HG03342 (cell line): ENCODE results near the gene MTHFD2.

Experiments used
- ATAC-seq: cut with Tn5 transposase; IDR thresholded peaks from one replicate; pipeline ENCODE4 v1.9.1; 2021; ENCODE audit warnings: mild to moderate bottlenecking, moderate library complexity; ENCODE audit not compliant: unreplicated experiment

MTHFD2 gene

GRCh38 chr2:74260495-74260894 is 62.1 kb downstream of the MTHFD2 start:
- ATAC-seq: no peak

DNA sequence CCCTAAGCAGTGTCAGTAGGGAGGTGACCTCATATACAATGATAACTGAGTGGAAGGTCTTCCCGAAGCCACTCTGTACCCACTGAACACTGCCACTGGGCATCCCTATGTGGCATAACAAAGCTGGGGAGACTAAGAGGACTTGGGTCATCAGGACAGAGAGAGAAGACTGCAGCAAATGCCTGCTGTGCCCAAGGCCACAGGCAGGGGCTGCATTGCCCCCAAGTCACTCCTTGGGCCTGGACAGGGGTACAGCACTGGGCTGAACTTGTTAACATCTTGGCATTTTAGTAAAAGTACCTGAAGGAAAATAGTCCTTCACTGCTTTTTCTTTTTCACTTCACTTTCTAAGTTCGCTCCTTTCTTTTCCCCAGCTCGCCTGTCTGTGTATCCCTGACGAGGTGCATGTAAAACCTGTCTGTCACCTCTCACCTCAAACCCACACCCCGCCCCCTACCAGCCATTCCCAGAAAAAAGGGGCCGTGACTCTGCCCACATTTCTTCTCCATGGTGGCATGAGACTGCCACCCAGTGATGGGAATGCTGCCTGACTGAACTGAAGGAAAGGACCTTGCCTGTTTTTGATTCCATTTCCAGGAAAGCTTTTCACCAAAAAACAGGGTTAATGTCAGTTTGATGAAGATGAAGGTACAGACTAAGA is 62.9 kb downstream of the MTHFD2 start:
- no peak for ATAC-seq

GRCh38 chr2:74262681-74263080 is 64.3 kb downstream of the MTHFD2 start:
- no peak for ATAC-seq

GRCh38 chr2:74264281-74264680 is 65.9 kb downstream of the MTHFD2 start:
- ATAC-seq: no peak

GRCh38 chr2:74267068-74267467 is 68.7 kb downstream of the MTHFD2 start:
- ATAC-seq: no peak
